GM19438 (cell line): Measurements from ENCODE around the gene LILRA1.
"Not testable (repeated sequence)": the region's sequence is repeated elsewhere in the genome, so short reads cannot be mapped to it uniquely, and the experiment has no call there.

ENCODE experiments used
- ATAC-seq: cut with Tn5 transposase; IDR thresholded peaks from one replicate; pipeline ENCODE4 v1.9.1; 2021; ENCODE audit warnings: low read depth; ENCODE audit not compliant: unreplicated experiment

LILRA1 gene

GRCh38 chr19:54622431-54622830 is 29.0 kb downstream of the LILRA1 start:
- ATAC-seq: no peak

GRCh38 chr19:54624234-54624633 is 30.8 kb downstream of the LILRA1 start:
- ATAC-seq: not testable (repeated sequence)

- not testable (repeated sequence) for ATAC-seq
These were observed 31.7 kb downstream of the LILRA1 start for GRCh38 chr19:54624934-54625730.

GRCh38 chr19:54626757-54627156 is 33.3 kb downstream of the LILRA1 start:
- ATAC-seq: no peak

GRCh38 chr19:54627912-54628311 is 34.5 kb downstream of the LILRA1 start:
- ATAC-seq: not testable (repeated sequence)

- ATAC-seq: not testable (repeated sequence)
These were observed 36.8 kb downstream of the LILRA1 start, which contains the start of gene LILRB1 for GRCh38 chr19:54630262-54630661. LILRB1 (plus strand) TSS chr19:54630484; CDS start chr19:54631074, 590 bp downstream.

GRCh38 chr19:54630782-54631181 is 37.4 kb downstream of the LILRA1 start:
- no peak for ATAC-seq

- ATAC-seq: not testable (repeated sequence)
These were observed 38.3 kb downstream of the LILRA1 start for GRCh38 chr19:54631489-54632337.

- not testable (repeated sequence) for ATAC-seq
These were observed 39.1 kb downstream of the LILRA1 start for GRCh38 chr19:54632517-54632916.

GRCh38 chr19:54633401-54633800 is 40.0 kb downstream of the LILRA1 start:
- no peak for ATAC-seq

- not testable (repeated sequence) for ATAC-seq
These were observed 42.6 kb downstream of the LILRA1 start for GRCh38 chr19:54636081-54636480.

- no peak for ATAC-seq
These were observed 45.3 kb downstream of the LILRA1 start for GRCh38 chr19:54638683-54639082.

- not testable (repeated sequence) for ATAC-seq
These were observed 49.5 kb downstream of the LILRA1 start for GRCh38 chr19:54642953-54643352.

GRCh38 chr19:54643583-54643982 is 50.2 kb downstream of the LILRA1 start:
- not testable (repeated sequence) for ATAC-seq

GRCh38 chr19:54644056-54644455 is 50.6 kb downstream of the LILRA1 start:
- no peak for ATAC-seq

- ATAC-seq: no peak
These were observed 53.0 kb downstream of the LILRA1 start for GRCh38 chr19:54646331-54646841.

GRCh38 chr19:54648129-54648528 is 54.7 kb downstream of the LILRA1 start:
- ATAC-seq: no peak

GRCh38 chr19:54650108-54650655 is 56.8 kb downstream of the LILRA1 start:
- no peak for ATAC-seq
